Stimulated activated CD8-positive, alpha-beta memory T cell treated with anti-CD3 and anti-CD28 coated beads, Interleukin-15, amount 100 ng/mL, for 24 hours (primary cell): ENCODE measurements around the gene ZNF764.
A peak's percentile ranks its signal among the peaks of the same experiment; 100 is the strongest.
"Not testable (repeated sequence)": the region's sequence is repeated elsewhere in the genome, so short reads cannot be mapped to it uniquely, and the experiment has no call there.

Source experiments
- DNase-seq: peaks from one replicate; pipeline ENCODE4 v3.0.0-alpha.2; 2020; ENCODE audit warnings: low read depth

The ZNF764 gene

DNA sequence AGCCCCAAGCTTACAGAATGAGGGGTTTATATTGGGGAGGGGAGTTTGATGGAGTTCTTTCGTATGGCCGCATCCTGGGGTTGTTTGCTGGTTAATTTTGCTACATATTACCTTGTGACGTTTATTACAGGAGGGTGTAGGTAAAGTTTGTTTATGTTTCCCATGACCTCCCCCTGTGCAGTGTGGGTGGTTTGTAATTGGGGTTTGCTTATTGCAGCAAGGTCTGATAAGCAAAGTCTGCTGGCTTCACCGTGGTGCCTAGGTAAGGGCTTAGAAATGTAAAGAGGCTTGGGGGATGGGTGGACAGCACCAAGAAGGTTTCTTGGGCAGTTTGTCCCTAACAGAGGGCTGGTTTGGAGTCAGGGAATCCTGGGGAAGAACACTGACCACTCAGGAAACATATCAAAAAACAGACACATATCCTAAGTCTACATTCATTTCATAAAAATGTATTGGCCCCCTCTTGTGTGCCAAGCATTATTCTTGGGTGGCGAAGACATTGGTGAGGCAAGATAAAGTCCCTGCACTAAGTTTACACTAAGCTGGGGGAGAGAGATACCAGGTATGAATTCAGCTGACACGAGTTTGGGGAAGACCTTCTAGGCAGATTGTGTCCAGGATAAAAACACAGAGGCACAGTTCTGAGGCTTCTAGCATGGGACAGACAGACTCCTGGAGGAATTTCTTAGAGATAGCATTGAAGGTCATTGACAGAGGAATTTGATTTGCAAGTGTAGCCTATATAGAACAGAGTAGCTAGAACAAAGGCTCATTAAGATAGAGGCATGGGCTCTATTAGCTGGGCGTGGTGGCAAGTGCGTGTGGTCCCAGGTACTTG, 9.5 kb downstream of the ZNF764 start:
- DNase-seq = no peak

DNA sequence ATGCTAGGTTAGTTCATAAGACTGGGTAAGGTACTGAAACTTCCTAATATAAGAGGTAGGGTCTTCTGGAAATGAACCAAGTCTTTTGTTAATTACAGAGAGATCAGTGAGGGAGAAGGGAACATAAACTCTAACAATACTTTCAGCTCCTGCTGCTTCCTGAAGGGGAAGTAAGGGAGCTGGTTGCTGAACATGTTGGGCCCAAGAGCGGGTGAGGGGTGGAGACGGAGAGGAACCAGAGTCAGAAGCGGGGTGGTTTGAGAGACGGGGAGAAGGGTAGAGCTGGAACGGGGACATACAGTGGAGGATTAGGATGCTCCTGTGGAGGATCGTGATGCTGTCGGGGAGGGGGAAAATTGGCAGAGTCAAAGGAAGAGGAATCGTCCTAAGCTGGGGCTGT, 12.1 kb downstream of the ZNF764 start:
- DNase-seq = no peak

DNA sequence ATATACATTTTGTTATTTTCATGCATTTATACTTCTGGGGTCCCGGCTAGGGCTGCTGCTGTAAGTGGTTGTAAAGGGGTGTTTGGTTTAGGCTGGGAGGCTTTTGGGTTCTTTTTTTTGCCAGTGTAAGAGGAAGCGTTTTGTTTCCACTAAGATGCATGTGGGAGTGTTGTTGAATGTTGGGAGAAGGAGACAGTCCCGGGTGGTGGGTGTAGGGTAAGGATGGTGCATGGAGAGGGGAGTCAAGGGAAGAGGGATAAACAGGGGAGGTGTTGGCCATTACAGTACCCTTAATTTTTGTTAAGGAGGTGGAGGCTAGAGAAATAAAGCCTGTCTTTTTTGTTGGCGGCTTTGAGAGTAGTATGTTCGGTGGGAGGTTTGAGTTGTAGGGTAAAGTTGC, 15.1 kb downstream of the ZNF764 start:
- DNase-seq = no peak

DNA sequence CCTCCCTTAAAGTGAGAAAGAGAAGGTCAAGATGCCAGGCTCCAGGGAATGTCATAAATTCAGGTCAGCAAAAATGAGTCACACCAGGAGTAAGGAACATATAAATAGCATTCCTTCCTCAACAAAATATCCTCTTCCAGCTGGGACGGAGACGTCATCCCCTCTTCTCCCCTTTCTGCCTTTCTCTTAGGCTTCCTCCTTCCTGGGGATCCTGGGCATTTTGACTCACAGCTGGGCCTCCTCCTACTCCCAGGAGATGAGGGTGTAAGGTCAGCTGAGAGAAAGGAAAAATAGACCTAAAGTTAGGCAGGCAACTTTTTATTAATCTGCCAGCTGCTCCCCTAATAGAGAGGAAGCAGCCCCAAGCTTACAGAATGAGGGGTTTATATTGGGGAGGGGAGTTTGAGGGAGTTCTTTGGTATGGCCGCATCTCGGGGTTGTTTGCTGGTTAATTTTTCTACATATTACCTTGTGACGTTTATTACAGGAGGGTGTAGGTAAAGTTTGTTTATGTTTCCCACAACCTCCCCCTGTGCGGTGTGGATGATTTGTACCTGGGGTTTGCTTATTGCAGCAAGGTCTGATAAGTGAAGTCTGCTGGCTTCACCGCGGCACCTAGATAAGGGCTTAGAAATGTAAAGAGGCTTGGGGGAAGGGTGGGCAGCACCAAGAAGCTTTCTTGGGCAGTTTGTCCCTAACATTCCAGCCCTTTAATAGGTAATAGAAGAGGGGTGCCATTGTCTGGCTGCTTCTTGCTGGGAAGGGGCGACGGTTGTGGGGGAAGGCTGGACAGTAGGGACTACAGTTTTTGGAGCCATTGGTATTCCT, 16.5 kb downstream of the ZNF764 start:
- DNase-seq = no peak

DNA sequence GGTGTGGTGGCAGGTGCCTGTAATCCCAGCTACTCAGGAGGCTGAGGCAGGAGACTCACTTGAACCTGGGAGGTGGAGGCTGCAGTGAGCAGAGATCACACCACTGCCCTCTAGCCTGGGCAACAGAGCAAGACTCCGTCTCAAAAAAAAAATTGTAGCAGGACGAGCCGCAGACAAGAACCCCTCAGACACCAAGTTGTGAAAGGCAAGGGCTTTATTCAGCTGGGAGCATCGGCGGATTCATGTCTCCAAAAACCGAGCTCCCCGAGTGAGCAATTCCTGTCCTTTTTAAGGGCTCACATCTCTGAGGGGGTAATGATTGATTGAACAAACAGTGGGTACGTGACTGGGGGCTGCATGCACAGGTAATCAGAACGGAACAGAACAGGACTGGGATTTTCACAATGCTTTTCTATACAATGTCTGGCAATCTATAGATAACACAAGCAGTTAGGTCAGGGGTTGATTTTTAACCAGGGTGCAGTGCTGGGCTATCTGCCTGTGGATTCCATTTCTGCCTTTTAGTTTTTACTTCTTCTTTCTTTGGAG, 17.2 kb downstream of the ZNF764 start:
- DNase-seq = not testable (repeated sequence)

DNA sequence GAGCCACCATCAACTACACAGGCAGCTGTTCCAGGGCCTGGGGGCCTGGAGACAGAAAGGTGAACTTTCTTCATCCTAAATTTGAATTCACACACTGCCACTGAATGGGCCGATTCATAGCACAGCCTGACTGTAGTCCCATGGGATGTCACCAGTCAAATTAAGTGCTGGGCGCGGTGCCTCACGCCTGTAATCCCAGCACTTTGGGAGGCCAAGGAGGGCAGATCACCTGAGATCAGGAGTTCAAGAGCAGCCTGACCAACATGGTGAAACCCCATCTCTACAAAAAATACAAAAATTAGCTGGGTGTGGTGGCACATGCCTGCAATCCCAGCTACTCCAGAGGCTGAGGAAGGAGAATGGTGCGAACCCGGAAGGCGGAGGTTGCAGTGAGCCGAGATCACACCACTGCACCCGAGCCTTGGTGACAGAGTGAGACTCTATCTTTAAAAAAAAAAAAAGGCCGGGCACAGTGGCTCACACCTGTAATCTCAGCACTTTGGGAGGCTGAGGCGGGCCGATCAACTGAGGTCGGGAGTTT, 18.1 kb downstream of the ZNF764 start:
- not testable (repeated sequence) for DNase-seq

DNA sequence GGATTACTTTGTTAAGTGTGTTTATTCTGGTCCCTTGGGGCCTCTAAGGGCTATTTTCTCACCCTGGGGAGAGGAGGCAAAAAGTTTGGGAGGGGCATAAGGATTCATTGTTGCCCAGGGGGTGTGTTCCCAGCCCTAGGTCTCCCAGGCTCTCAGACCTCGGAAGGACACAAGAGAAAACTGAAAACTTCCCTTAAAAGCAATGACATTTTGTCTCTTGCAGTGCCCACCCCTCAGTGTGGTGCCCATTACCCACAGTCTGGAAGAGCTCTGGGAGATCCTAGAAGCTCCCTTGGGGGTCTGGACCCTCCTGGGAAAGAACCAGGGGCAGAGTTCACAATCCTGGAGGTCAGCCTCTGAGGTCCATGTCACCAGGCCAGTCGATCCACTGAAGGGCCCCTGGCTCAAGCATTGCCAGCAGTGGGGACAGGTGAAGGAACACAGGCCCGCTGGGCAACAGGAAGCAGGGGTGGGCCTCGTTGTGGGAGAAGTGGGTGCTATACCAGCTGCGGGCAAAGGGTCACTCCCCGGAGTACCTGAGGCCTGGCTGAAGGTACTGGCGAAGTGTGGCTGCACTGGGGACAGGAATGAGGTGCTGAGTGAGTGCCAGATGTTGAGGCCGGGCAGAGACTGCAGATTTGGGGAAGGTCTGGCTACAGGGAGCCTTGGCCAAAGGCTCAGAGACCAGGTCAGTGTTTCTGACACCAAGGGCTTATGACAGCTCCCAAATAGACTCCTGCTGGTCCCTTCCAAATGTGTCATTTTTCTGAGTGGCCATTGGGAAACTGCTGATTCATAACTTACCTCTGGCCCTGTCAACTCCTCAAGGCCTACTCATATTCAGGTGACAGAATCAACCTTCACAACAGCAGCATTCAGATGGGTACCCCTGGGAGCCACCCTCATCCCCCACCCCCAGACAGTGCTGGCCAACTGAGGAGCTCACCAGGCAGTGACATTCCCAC, 18.9 kb downstream of the ZNF764 start:
- no peak for DNase-seq

DNA sequence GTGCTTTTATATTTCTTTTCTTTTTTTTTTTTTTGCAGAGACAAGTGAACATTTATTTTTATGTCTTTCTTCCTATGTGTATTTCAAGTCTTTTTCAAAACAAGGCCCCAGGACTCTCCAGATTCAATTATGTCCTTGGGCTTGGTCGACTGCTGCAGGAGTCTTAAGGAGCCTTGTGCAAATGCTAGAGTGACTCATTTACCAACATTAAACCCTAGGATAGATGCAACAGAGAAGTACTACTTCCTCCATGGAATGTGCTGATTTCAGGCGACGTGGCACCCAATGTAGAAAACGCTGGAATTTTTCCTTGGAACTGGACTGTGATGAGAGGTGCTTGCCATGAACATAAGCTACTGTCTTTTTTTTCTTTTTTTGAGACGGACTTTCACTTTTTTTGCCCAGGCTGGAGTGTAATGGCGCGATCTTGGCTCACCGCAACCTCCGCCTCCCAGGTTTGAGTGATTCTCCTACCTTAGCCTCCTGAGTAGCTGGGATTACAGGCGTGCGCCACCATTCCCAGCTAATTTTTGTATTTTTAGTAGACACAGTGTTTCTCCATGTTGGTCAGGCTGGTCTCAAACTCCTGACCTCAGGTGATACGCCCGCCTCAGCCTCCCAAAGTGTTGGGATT, 21.7 kb downstream of the ZNF764 start:
- DNase-seq = not testable (repeated sequence)

DNA sequence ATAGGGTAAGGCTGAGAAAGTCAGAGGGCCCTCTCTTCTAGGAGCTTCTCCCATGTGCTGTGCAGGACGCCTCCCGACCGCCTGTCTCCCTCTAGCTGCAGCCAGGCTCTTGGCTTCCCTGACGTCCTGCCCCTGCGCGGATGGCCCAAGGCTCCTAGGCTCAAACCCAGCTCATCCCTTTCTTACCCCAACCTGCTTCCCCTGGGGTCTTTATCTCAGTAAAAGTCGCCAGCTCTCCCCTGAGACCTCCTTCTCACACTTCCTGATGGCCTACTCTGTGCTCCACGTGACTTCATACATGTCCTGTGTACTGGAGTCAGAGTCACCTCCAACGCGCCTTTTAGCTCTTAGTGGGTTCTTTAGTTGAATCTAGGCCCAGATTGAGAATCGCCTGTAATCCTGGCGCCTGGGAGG, 22.4 kb downstream of the ZNF764 start:
- no peak for DNase-seq

DNA sequence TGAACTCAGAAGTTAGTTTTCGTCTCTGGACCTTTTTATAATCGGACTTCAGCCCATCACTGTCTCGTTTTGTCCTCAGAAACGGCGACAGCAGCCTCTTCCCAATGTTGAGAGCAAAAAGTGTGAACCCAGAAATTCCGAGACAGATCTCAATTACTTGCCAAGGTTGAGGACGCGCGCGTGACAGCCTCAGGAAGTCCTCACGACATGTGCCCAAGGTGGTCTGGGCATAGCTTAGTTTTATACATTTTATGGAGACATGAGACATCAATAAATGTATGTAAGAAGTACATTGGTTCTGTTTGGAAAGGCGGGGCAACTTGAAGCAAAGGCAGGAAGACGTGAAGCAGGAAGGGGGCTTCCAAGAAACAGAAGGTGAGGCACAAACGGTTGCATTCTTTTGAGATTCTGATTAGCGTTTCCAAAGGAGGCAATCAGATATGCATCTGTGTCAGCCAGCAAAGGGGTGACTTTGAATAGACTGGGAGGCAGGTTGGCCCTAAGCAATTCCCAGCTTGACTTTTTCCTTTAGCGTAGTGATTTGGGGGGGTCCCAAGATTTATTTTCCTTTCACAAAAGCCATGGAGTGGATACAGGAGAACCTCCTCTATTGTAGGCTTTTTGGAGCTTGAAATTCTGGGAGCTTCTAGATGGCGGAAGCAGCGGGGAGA, 22.9 kb downstream of the ZNF764 start:
- DNase-seq = no peak

DNA sequence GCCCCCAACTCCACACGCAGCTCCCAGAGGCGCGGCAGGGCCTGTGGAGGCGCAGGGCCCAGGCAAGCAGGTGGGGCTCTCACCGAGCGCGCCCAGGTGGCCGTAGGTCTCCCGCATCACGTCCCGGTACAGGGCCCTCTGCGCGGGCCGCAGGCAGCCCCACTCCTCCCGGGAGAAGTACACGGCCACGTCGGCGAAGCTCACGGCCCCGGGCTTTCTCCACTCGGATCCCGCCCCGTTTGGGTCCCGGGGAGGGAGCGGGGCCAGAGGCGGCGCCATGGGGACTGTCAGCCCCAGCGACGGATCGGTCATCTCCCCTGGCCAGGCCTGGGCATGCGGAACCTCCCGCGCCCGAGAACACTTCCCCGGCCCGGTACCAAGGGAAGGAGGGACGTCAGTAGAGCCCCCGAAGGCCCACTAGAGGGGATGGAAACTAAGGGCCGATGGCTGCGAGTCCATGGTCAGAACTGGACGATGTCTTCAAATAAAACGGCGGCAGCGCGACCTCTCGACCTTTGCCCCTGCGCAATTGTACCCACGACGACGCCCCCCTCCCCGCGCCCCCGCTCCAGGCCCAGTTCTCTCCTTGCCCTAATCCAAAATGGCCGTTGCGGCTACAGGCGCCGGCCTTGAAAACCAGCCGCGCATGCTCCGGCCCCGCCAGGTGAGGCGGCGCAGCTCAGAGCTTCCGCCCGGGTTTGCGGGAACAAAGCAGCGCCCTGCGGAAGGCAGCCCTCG, 23.6 kb downstream of the ZNF764 start, which contains the start of gene ZNF747:
ZNF747 (minus strand) TSS at position 491 of the 738 bp plus-strand sequence; CDS start at position 312, 179 bp downstream.
- peak; percentile 76 for DNase-seq

DNA sequence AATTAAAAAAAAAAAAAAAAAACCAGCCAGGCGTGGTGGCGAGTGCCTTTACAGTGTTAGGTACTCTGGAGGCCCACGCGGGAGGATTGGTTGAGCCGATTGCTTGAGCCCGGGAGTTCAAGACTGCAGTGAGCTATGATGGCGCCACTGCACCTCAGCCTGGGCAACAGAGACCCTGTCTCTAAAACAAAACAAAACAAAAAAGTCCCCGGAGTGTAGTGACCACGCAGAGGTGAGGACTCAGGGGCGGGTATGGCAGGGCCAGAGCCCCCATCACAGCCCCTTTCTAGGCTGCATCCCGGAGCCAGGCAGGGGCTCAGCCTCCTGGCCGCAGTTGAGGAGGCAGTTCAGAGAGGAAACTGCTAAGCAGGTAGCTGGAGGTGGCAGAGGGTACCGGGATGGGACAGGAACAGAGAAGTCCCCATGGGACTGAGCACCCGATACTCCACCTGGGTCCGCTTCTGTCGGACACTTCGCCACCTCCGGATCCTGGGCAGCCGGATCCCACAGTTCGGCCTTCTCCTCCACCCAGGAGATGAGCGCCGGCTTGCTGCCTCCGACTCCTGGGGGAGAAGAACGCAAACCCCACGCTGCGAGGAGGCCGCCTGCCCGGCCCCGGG, 24.3 kb downstream of the ZNF764 start:
- no peak for DNase-seq

DNA sequence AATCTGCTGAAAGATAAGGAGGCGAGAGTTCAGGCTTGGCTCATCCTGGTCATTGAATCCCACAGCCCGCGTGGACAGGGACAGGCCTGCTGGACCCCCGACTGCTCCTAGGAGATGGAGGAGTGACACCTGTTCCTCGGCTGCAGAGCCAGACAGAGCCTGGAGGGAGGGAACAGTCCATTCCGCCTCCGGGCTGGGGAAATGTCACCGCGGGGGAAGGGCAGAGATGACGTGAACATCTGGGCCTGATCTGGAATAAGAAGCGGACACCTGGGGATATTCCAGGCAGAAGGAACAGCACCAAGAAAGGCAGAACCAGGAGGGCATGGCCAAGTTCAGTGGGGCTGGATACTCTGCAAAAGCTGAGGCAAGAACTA, 25.0 kb downstream of the ZNF764 start:
- DNase-seq = no peak

DNA sequence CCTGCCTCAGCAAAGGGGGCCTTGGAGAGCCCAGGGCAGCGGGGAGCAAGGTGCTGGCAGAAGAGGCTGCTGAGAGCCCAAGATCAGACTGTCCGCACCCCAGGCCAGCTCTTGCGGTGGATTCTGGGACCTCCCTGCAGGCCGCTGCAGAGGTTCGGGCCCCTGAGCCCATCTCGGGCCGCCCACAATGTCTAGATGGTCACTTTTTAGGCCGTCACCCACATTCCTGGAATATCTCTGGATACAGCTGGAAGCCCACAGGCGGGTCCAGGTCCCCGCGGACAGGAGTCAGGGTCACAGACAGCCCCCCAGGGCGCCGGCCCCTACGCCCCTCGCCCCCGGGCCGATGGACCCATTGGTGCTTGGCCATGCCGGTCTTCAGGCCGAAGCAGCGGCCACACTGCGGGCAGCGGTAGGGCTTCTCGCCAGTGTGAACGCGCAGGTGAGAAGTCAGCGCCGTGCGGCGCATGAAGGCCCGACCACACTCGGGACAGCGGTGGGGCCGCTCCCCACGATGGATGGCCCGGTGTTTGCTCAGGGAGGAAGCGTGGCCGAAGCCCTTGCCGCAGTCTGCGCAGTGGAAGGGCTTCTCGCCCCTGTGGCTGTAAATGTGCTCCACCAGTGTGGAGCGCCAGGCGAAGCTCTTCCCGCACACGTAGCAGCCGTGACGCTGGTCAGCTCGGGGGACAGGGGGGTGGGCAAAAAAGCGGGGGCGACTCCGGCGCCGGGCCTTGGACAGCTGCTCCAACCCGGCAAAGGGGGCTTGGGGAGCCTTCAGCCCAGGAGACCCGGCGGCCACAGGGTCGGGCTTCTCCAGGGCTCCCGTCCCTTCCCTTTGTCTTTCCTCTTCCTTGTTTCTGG, 25.7 kb downstream of the ZNF764 start:
- no peak for DNase-seq

DNA sequence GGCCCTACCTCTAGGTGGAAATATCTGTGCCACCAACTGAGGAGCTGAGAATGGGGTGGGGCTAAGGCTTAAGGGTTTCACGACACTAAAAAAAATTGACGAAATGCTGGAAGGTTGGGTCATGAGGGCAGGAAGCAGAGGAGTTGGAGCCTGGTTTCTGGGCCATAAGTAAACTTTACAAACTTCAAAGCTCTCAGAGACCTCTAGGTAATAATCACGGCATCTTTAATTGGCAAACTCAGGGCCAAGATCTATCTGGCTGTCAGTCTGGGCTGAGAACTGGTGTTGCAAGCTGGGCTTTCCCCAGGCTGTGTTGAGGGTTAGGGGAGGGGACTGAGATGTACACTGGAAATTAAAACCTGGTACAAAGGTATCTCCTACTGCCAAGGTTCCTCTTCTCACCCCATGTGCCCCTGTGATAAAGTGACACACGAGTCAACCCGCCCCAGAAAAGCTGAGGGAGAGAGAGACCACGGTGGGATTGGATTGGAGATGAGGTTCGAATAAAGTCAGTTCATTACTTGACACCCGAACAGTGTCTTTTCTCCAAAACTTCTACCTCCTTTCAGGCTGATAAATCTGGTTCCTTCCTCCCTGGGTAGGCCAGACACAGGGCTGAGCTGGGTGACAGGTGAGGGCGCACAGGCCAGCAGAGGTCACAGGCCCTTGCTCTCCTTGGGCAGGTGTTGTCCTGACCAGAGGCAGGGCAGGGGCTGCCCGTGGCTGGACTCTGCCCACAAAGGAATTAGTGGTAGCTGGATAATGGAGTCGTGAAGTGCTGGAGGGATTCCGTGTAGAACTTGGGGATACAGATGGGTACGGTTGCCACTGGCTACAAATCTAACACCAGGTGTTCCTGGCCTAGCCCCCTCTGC, 27.8 kb downstream of the ZNF764 start:
- DNase-seq = no peak

DNA sequence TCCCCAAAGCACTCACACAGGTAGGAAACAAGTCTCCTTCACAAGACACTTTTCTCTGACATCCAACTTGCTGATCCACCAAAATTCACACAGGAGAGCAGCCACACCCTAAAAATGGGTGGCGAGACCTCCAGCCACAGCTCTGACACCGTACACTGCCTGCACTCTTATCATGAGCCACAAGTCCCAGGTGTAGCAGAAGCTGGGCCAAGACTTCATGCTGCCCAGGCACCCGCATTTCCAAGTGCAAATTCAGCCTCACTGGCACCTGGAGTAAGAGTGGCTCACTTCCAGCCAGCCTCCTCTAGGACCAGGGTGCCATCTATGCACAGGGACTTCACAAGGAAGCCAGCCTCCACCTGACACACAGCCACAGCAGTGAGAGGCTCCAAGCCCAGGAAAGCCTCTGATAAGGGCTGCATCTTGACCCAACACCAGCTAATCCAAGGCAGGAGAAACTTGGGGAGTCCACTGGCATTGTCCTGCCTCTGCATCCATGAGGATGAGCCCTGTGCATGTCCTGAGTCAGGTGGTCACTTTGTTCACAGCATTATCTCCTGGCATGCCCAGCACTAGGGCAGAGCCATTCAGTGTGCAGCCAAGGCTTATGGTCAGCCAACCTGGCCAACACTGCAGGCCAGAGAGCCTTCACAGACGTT, 29.2 kb downstream of the ZNF764 start:
- DNase-seq = no peak
